GM19035 (cell line): Measurements from ENCODE around the gene SOBP.

Experiments
- ATAC-seq: cut with Tn5 transposase; IDR thresholded peaks from one replicate; pipeline ENCODE4 v1.9.1; 2021; ENCODE audit not compliant: unreplicated experiment

Gene SOBP

DNA sequence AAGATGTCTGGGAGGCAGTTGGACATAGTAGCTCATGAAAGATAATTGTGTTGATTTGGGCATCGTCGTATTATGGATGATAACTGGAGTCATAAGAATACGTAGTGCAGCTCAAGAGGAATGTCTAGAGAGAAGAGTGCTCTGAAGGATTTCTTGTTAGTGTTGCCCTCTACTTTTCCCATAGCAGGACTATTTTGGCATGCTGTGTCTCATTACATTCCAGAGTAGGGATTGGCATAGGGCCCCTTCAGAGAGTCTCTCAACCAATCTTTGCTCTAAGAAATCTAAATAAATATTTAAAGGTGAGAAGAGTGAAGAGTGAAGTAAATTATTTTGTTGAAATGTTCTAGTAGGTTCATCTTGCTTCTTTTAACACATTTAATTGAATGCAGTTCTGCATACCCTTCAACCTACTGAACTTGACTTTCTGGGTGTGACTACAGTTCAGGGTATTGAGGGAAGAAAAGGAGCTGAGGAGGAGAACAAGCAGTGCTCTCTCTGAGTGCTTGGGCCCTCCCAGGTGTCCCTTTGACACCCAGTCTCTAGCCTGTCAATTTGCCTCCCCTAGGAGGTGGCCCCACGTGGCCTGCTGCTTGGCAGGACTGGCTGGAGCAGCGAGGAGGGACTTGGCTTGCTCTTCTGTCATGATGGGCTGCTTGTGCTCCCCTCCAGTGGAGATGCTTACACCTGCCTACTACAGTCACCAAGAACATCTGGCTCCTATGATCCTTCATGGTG is 33.3 kb downstream of the SOBP start:
- ATAC-seq, result no peak

DNA sequence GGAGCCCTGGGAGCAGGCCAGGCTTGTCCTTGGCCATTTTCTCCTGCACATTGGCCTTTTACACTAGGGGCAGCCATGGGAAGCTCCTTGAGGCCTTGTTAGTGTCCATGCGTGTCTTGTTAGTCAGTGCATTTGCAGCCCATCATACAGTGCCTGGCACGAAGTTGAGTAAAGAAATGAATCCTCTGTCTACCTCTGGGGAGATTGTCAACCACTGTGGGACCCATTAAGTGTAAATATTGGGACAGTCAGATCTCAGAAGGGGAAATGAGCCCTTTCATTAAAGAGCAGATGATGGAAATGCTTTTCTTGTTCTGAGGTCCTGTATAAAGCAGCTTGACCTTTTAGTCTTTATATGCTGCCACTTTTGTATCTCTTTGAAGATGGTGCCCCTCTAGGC is 33.9 kb downstream of the SOBP start:
- no peak for ATAC-seq

DNA sequence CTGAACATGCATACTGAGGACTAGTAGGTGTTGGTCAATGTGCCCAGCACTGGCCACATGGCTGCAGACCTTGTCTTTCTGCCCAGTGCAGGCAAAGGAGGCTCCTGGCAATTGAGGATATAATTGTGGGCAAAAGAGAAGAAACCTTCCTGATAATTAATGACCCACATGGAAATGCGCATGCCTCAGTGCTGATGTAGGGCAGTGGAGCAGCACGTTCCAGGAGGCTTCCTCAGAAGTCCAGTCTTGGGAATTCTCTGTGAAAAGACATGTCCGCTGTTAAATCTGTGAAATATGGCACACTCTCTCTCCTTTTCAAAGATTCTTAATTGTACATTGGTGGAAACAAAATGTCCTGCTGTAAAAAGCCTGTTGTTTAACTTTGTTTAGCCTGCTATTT is 34.7 kb downstream of the SOBP start:
- no peak for ATAC-seq

DNA sequence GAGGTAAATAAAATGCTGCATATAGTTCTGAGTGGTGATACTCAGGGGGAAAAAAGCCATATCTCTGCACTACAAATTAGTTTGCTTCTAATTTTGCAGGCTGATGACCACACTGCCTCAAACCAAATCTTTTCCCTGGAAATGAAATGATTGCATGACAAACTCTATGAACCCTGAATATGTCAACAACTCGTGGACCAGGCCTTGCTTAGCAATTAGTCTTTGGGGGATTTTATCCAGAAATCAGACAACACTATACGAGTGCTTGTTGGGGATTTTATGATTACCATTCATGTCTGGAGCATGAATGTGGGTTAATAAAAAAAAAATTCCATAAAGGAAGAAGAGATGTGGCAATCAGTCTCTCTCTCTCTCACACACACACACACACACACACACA is 42.0 kb downstream of the SOBP start:
- no peak for ATAC-seq

DNA sequence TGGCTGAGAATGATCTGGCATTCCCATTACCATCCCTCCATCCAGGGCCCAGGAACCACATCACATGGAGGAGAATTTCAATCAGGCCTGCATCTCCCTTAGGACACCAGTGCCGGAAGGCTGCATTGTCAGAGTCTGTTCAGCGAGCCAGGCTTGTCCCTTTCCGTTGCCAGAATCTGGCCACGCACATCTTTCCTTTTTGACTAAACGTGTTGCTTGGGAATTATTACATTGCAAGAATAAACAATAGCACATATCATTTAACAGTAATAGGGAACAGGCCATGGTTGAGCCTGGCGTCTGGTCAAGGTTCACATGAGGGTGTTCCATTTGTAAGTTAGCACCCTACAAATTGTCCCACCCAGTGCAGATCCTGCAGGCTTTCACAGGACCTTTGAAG is 42.8 kb downstream of the SOBP start:
- no peak for ATAC-seq

DNA sequence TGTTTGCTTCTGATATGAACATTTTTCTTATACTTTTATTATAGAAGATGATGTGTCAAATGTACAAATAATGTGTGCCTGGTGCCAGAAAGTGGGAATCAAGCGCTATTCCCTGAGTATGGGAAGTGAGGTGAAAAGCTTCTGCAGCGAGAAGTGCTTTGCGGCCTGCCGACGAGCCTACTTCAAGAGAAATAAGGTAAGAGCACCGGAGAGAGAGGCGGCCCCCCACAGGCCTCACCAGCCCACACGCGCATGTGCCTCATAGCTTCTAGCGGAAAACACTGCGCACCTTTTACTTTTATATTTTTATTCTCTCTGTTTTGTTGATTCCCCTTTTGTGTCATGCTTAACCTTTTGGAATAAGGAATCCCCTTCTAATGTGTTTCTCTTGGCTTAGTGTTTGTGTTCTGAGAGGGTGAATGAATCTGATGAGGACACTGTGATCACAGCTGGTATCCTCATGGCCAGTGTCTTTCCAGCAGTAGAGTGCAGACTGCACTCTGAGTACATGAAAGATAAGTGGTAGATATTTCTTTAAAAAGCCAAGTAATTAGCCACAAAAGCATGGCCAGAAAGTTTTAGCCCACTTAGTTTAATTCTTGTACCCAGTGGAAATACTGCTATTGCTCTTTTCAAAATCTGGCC is 43.6 kb downstream of the SOBP start:
- ATAC-seq, result no peak

DNA sequence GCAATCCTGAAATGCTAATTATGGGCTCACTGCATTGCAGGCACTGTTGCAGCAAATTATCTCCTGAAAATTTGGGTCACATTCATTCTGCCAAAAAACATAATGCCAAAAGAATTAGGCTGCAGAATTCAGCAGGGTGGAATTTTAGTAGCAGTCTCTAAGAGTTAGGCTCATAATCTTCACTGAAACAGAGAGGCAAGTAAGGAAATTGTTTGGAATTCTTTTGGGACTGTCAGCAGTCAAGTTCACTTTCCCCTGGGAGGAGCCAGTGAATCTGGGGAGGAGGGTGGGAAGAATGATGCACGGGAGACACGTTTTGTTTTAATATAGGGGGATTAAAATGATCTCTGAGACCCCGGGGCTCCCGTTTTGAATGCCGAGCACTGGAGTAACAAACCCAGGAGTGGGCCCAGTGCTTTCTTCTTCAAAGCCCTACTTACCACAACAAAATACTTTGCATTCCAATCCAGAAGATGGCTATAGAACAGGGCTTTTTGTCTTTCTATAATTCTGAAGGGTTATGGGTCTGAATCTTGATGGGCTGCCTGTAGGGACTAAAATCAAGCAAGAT is 44.7 kb downstream of the SOBP start:
- no peak for ATAC-seq

DNA sequence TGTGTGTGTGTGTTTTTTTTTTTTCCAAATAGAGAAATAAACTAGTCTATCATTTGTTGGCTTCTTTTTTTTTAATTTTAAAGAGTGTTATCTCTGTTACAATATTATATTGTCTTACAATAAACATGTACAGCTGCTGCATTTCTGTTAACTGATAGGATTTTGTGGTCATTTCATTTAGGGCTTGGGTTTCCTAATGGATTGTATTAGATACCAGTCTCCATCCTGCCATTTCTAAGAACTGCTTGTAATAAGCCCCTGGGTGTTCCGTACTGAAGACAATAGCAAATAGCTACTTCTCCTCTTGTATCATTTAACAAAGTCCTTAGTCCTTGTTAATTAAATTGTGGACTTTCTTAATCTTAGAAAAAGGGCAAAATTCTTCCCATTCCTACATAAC is 45.7 kb downstream of the SOBP start:
- no peak for ATAC-seq

DNA sequence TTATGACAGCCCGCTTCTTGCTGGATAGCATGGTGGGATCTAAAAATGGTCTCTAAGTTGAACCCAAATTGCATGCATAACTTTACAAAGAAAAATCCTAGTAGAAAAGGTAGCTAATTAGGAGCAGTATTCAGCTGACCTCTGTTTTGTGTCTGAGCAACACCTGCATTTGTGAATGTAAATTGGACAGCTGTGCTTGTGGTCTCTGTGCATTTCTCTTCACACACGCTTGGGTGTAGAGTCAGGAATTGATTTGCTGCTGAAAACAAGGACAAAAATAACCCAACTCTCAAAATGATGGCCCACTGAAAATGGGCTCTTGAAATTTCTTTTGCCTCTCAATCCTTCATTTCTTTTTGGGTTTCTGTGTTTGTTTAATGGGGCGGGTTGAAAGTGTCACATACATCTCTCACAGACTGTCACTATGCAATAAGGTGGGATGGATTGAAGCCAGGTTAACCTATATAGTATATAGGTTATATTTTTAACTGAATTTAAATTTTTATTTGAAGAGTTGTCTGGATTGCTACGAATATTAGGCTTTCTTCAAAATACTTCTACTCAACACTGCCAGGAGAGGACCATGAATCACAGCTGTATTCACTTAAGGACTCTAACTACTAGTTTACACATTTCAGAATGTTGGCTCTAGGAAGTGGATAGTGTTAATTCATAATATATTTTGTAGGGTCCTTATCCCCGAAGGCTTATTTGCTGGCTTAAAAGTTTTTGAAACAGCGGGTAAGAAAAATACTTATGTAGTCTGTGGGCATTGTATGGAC is 46.5 kb downstream of the SOBP start:
- ATAC-seq, result no peak

DNA sequence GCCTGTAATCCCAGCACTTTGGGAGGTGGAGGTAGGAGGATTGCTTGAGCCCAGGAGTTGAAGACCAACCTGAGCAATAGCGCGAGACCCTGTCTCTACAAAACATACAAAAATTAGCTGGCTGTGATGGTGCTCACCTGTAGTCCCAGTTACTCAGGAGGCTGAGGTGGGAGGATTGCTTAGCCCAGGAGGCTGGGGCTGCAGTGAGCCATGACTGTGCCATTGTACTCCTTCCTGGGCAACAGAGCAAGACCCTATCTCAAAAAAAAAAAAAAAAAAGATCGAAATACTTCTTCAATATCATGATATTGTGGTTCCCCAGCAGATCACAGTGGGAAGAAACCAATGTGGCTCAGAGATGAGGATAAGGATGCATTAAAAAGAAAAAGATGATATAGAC is 47.6 kb downstream of the SOBP start:
- no peak for ATAC-seq

DNA sequence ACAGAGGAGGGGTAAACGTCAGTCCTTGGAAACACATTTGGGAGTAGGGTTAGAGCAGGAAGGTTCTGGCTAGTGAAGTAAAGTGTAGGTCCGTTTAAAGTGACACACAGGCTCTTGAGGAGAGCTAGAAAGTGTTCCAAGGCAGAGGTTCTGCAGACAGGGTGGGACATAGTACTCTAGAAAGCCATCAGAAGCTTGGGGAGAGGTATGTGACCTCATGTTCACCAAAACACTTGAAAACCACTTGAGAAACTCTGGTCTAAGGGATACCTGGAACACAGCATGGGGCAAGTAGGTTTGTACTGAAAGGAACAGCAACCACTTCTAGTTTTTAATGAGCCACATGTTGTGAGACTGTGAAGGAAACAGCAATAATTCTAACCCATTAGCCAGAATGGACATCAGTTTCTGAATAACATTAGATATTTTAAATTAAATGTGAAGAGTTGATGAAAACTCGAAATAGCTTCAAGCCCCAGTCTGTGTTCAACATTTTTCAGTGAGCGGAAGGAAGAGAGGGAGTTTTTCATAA is 49.0 kb downstream of the SOBP start:
- ATAC-seq, result no peak

DNA sequence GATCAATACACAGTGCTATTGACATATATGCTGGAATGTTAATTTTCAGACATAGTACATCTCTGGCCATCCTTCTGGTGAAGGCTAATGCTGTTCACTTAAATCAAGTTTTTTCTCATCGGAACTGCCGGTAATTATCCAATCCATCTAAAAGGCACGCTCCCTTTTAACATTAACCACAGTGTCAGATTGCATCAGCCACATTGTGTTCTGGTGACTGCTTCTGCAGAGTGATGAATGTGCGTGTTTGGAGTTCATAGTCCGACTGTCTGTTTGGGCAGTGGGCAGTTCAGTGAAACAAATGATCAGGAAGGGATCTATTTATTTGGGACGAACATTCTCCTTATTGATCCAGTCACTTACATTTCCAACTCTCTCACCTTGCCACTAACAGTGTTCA is 49.5 kb downstream of the SOBP start:
- no peak for ATAC-seq

DNA sequence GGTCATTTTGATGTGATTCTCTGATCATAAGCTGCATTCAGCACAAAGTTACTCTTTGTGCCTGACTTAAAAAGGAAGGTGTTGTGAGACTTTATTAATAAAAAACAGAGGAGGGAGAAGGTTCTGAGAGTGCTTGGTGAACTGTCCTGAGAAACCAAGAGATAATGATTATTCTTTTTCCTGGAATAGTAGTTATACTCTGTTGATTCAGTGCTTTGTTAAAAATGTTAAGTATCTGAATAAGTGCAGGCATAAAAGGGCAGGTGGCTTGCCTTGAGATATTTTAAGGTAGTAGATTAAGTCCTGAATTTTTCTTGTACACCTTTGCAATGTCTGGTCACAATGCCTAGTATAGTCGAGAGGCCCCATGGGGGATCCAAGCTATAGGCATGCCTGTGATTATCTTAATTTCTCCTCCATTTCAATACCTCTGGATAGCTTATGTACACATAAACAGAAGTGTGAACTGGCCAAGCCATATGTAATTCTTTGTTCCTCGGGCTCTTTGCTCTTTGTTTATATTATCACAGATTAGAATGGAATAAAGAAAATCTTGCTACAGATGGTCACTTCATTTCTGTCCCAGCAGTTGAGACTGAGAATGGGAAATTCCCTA is 50.0 kb downstream of the SOBP start:
- ATAC-seq, result no peak

DNA sequence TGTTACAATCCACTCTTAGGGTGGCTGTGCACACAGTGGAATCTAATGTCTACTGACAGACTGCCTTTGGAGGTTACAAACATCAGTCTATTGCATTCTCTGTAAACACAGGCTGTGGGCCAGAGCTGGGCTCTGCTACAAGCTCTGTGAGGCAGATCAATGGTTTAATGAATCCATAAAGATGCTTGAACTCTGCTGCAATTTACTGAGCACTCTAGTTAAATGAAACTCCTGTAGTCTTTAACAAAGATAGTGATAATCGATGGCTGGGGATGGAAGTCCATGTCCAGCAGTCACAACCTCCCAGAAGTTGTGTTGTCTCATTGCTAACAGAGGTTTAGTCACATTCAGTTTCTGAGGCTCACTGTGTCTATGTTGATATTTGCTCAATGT is 50.5 kb downstream of the SOBP start:
- ATAC-seq, result no peak

DNA sequence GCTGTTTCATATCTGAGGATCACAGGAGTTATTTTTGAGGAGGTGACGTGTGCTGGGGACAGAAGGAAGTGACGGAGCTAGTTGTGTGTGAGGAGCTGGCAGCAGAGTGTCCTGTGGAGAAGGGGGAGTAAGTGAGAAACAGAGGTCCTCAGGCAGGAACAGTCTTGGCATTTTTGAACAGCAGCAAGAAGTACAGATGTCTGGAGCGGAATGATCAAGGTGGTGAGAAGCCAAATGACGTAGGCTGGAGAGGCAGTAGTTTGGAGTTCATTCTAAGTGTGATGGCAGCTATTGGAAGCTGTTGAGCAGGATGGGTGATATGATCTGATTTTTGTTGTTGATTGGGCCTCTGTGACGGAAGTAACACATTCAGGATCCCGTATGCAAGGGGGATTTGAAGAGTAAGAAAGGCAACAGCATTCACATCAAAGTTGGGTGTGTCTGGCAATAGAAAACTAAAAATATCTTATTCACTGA is 52.3 kb downstream of the SOBP start:
- ATAC-seq, result no peak

DNA sequence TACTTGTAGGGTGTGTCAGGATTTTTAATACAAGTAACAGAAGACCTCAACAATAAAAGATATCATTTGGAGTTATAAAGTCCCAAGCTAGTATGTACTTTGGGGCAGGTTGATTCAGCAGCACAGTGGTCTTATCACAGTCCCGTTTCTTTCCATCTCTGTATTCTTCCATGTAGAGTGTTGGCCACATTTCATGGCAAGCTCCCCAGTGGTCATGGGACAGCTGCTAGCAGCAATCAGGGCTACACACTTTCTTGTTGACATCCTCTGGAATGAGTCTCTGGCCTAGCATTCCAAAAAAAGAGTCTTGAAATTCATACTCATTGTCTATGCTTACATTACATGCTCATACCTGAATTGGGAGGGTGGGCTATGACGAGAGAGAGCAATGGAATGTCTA is 53.2 kb downstream of the SOBP start:
- ATAC-seq, result no peak

DNA sequence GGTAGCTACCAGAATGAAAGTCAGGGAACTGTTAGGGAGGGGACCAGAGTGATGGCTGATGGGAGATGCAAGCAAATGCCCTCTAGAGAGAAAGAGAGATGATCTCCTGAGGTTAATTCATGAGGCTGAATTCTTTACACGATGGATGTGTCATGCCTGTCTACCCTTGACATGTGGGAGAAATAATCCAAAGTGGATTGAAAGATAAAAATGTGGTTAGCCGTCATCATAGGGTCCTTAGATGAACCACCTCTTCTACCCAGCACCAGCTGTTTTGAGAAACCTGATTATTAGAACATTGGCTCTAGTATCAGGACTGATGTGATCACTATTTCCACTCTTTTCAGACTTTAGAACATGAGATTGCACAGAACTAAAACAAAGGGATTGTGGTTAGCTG is 53.6 kb downstream of the SOBP start:
- ATAC-seq, result no peak

DNA sequence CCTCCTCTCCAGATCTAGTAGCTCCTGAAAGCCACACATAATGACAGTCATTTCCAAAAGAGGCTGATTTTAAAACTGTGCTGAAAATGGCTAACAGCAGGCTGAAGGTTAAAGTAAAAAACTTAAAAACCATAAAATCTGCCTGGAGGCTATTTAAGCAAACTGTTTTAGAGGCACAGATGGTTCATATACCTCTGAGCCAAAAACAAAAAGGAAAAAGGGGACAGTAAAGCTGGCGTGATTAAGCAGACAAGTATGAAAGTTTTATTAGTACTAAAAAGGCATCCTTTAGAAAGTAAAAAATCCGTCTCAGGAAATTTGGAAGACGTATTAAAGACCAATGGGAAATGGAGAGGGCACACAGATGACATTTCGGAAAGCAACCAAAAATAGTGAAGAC is 55.8 kb downstream of the SOBP start:
- no peak for ATAC-seq

DNA sequence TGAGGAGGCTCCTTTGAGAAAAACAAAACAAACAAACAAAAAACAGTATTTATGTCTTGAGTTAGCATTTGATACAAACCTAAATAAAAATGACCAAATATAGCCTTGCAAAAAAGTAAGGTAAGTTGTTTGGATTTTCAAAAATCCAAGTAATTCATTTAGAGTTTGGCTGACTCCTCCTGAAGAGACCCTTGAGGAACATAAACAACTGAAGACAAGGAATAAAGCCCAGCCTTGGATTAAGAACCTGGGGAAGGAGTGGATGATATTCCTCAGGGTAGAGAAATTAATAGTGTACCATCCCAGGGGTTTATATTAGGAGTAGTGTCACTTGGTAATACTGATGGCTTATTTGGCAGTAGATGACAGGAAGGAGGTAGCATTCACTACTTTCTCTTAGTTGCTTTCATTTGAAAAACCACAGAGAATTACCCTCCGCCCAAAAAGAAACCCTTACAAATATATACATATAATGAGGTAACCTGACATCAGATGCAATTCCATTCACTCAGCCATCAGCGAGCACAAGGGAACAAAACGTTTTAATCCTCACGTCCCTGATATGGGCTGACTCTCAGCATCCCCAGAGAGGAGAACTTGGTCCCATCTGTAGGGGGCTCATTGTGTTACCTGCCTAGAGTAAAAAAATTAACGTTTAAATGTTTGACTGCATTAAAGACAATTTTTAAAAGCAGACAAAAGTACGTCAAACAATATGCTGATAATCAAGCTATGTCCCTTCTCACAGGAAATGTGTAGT is 57.0 kb downstream of the SOBP start:
- no peak for ATAC-seq

DNA sequence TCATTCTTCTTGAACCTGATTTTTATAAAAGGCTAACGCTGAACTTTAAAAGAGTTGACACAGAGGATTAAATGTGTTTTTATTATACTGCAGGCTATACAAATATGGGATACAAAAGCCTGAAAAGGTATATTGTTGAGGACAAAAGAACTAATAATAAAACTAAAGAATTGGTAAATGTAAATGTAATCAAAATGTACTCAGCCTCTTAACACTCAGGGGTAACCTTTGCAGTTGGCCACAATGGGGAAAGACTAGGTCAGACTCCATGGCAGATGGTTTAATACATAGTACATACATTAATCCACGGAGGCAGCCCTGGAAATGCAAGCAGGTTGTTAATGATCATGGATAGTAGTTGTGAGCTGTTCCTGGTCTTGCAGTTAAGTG is 57.5 kb downstream of the SOBP start:
- no peak for ATAC-seq
